ENCODE data around the gene CHCHD3.

DNA sequence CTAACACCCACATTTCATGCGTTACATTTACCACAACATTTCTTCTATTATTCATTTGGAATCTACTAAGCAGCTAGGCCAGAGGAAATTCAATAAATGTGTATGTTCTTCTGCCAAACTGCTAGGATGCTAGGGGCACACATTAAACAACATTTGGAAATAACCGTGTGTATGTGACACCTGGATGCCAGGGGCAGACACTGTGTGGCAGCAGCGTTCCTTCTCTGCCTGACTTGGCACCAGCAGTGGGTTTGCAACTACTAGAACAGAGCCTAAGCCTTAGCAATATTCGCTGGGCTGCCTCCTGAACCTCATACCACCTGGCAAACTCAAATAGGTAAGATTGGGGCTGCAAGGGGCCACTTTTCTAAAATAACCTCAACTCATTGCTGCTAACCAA is 182.1 kb downstream of the CHCHD3 start:
- no peak for TF ChIP-seq CREB1 (IDR thresholded peaks at IDR 0.05)
- no peak for TF ChIP-seq CREB1 (CRISPR knock-in tag; IDR thresholded peaks at IDR 0.05)
- no peak for TF ChIP-seq NR2C1 (IDR thresholded peaks at IDR 0.05)
- TF ChIP-seq NR2C1 (tag; IDR thresholded peaks at IDR 0.05) = no peak
- TF ChIP-seq CC2D1A (IDR thresholded peaks at IDR 0.05) = no peak
- no peak for TF ChIP-seq FOS (IDR thresholded peaks at IDR 0.05; ENCODE audit: extremely low read depth, insufficient read length)
- TF ChIP-seq, protein P1, sequence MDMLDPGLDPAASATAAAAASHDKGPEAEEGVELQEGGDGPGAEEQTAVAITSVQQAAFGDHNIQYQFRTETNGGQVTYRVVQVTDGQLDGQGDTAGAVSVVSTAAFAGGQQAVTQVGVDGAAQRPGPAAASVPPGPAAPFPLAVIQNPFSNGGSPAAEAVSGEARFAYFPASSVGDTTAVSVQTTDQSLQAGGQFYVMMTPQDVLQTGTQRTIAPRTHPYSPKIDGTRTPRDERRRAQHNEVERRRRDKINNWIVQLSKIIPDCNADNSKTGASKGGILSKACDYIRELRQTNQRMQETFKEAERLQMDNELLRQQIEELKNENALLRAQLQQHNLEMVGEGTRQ (CRISPR knock-in tag; IDR thresholded peaks at IDR 0.05) = no peak
- TF ChIP-seq TAF1 (IDR thresholded peaks at IDR 0.05; ENCODE audit: control insufficient read depth, extremely low read depth, insufficient read depth, low read length, severe bottlenecking) = no peak
- no peak for TF ChIP-seq GTF2F1 (IDR thresholded peaks at IDR 0.05; ENCODE audit: low read depth, low read length)
- no peak for TF ChIP-seq NCOR1 (IDR thresholded peaks at IDR 0.05)
- TF ChIP-seq, protein P2, sequence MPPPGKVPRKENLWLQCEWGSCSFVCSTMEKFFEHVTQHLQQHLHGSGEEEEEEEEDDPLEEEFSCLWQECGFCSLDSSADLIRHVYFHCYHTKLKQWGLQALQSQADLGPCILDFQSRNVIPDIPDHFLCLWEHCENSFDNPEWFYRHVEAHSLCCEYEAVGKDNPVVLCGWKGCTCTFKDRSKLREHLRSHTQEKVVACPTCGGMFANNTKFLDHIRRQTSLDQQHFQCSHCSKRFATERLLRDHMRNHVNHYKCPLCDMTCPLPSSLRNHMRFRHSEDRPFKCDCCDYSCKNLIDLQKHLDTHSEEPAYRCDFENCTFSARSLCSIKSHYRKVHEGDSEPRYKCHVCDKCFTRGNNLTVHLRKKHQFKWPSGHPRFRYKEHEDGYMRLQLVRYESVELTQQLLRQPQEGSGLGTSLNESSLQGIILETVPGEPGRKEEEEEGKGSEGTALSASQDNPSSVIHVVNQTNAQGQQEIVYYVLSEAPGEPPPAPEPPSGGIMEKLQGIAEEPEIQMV (tag; conservative IDR thresholded peaks at IDR 0.05; ENCODE audit: low read depth) = no peak

Measured in K562 (cell line).